Measurements from ENCODE around the gene ULK4.

ULK4 gene

DNA sequence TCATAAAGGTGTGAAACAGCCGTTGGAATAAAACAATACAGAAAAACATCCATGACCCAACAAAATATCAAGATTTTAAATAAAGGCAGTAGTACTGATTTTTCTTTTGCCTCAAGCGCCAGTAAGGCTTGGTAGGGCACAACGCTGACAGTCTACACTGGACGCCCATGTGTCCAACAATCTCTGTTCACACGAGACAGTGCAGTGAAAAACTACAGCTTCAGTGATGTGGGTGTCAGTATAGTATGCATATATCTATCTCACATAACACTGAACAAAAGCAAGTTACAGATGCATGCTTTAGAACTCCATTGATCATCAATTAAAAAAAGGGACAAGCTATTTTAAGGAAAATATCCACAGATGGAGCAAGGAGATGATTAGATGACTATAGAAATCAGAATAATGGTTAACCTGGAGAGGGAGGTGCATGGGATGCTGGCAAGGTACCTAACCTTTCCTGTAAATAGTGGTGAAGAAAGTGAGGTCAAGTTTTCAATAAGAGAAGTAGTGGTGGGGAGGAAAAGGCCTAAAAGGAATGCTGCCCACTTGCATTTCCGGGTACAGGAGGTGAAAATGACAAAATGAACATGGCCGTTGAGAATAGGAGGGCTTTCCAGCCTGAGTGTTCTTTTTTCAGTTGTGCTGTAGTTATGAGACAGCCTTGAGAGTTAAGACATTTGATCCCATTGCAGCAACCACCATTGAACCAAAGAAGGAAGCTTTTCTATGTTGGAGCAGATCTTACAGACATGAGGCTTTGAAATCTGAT lies 719.9 kb downstream of the ULK4 start:
- DNase-seq = no peak

DNA sequence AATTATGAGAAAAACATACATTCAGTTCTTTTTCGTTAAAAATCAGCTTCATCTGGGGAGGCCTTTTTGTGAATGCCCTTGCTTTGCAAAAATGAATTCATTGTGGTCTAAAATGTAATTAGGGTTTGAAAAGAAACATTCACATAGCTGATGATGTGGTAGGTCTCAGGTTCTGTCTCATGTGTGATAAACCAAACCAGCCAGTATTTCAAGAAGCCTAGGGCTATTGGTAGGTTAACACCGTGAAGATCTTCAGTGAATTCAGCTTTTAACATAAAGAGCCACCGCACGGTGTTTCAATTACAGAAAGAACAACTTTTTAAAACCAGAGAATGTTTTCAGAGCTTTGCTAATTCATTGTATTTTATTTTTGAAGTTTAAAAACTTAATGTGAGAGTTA lies 720.7 kb downstream of the ULK4 start:
- no peak for DNase-seq

DNA sequence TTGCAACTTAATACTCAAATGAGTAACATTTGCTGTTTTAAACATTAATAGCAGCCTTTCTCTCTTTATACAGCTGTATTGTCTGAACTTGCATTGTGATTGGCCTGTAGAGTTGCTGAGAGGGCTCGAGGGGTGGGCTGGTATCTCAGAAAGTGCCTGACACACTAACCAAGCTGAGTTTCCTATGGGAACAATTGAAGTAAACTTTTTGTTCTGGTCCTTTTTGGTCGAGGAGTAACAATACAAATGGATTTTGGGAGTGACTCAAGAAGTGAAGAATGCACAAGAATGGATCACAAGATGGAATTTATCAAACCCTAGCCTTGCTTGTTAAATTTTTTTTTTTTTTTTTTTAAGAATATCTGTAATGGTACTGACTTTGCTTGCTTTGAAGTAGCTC lies 722.3 kb downstream of the ULK4 start:
- DNase-seq = no peak

DNA sequence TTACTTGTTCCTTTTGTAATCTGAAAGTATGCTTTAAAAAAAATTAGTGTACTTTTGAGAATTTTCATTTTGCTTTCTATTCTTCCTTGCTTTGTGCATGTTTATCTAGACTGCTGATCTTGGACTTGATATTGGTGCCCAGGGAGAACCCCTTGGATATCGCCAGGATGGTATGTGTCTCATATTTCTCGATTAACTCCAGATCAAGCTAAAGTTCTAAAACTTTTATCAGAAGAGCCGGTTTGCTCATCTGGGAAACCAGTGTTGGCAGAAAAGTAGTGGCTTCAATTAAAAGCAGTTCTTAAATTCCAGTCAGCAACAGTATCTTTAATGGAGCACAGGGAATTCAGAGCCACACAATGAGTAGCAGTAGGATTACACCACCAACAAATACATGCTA lies 724.0 kb downstream of the ULK4 start:
- DNase-seq = no peak

DNA sequence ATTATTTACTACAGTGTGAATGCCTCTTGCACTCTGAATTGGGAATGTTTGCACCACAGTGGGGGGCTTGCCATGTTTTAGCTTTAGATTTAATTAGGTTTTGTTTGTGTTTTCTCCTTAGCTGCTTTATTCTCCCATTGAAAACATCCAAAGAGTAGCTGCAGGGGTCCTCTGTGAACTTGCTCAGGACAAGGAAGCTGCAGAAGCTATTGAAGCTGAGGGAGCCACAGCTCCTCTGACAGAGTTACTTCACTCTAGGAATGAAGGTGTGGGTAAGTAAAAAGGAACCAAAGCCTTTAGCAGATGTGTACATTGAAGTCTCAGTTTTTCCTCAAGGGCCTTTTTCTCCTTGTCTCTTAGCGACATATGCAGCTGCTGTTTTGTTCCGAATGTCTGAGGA lies 725.7 kb downstream of the ULK4 start:
- DNase-seq = no peak

DNA sequence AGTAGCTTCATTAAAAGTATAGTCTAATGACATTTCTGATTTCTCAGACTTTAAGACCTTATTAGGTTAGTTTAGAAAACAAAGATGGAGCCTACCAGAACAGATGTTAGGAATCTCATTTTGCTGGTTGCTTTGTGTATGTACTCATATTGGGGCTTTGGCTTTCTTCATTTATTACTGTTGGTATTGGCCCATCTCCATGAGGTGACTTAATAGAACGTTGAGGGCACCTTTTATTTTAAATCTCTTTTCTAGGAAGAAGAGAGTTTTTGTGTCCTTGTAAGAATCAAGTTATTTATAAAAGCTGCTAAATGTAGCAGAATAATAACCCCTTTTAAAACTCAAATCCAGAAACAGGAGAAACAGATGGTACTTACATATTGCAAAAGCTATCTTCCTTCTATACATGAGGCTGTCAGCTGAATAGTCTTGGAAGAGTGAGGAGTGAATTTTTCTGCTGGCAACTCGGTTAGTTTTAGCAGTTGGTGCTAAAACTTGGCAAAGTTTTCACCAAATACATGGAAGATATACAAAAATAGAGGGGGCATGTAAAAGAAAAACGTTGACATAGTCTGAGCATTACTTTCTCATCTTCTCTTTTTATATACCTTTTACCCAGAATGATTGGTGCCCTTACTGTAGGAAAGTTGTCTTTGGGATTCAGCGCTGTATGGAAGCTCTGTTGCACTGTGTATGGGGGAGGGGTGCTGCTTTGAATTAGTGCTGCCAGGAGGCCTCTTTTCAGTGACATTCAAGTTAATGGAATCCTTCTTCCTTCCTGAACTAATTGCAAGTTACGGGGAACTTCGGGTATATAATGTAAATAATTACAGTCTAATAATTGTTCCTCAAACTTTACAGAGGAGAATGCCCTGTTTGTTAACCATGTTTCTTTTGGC lies 726.8 kb downstream of the ULK4 start:
- DNase-seq = no peak

DNA sequence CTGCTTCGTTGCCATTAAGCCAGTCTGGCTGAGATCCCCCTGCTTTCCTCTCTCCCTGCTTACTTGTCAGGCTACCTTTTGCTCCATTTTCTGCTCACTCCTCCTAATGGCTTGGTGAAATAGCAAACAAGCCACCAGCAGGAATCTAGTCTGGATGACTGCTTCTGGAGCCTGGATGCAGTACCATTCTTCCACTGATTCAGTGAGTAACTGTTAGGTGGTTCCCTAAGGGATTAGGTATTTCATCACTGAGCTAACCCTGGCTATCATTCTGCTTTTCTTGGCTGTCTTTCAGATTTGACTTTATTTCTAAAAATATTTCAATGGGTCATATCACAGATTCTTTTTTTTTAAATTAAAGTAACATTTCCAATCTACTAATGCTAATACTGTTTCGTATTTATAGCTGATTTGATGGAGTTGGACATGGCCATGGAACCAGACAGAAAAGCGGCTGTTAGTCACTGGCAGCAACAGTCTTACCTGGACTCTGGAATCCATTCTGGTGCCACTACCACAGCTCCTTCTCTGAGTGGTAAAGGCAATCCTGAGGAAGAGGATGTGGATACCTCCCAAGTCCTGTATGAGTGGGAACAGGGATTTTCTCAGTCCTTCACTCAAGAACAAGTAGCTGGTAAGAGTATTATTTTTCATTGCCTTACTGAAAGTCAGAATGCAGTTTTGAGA lies 737.6 kb downstream of the ULK4 start:
- DNase-seq = no peak

DNA sequence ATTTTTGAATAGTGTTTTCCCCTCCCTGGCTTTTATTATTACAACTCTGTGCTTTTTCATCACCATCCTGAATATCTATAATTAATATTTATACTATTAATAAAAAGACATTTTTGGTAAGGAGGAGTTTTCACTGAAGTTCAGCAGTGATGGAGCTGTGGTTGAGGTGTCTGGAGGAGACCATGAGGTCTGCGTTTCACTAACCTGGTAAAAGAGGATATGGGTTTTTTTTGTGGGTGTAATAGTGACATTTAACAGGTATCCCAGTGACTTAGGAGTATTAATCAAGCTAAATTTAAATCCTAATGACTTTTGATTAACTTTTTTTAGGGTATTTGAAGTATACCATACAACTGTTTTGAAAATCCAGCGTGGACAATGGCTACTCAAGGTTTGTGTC lies 738.2 kb downstream of the ULK4 start:
- DNase-seq = no peak

DNA sequence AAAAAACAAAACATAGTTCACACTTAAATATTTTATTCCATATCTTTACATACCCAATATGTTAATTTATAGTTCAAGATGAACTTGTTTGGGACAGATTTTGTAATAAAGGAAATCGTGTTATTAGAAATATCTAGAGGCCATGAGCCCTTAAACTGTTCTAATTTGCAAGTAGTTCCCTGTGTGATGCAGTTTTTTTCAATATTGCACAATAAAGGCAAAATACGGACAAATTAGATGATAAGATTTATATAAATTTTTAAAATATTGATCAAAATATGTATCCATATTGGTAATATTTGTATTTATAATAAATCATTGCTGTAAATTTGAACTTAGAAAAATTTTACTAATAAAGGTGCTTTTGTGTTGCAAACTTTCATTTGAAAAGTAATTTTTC lies 738.8 kb downstream of the ULK4 start:
- DNase-seq = no peak

DNA sequence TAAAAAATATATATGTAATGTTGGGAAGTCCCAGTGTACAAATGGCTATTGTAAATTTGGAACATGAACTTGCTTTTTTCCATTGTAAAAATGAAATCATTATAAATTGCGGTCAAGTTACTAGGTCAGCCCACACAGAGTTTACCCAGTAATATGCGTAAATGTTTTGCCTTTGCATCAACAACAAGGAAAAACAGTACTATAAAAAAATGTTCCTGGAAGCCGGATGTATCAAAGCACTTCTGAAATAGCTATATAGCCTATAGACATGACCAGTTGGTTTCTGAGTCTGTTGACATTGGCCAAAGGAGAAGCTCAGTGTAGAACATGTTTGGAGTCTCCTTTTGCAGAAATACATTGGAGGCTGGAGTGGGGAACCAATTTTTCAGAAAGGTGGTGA lies 739.4 kb downstream of the ULK4 start:
- DNase-seq = no peak

DNA sequence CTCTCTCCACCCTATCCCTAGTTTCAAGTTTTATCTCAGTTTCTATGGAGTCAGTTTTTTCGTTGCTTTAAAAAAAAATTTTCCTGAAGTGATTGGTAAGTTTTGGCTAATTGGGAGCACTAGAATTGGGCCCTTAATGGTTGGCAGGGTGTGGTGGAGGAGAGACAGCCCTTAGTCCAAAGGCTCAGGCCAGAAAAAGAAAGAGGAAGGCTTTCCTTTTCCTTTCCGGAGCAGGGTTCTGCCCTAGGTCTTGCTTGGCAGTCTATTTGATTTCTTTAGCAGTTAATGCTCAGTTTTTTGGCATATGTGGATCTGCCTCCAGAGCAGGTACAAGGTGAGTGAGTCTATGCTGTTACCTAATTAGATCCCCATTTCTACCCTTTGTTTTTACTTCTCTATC lies 739.9 kb downstream of the ULK4 start:
- DNase-seq = no peak

DNA sequence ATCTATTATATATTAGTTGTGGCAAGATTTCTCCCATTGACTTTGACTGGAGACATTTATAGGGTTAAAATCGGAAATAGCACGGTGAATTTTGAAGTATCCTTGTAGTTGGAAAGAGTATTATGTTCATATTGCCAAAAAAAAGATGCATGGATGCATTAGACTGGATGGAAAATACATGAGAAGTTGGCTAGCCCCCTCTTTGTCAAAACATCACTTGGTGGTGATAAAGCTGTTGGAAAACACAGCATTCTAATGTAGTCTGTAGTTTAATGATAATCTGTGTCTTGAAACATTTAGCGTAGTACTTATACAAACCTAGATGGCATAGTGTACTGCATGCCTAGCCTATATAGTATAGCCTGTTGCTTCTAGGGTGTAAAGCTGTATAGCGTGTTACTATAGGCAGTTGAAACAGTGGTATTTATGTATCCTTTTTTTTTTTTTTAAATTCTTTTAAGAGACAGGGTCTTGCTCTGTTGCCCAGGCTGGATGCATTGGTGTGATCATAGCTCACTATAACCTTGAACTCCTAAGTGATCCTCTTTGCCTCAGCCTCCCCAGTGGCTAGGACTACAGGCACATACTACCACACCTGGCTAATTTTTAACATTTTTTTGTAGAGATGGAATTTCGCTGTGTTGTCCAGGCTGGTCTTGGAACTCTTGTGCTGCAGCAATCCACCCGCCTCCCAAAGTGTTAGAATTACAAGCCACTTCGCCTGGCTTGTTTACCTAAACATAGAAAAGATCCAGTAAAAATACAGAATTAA lies 740.8 kb downstream of the ULK4 start:
- DNase-seq = no peak

DNA sequence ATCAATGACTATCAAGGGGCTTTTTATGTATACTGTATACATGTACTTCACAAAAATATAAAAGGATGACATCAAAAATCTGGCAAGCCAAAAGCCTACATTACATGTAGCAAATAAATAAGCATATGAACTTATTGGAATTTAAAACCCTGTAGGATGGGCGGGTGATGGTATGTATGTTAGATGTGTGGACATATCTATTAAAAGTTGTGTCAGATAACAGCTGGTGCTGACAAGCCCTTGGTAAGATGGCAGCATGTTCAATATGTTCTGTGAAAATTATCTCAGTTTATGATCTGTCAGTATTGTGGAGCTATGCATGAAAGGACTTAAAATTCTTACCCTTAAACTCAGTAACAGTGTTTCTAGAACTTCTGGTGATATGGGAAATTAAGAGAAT lies 742.5 kb downstream of the ULK4 start:
- DNase-seq = no peak

DNA sequence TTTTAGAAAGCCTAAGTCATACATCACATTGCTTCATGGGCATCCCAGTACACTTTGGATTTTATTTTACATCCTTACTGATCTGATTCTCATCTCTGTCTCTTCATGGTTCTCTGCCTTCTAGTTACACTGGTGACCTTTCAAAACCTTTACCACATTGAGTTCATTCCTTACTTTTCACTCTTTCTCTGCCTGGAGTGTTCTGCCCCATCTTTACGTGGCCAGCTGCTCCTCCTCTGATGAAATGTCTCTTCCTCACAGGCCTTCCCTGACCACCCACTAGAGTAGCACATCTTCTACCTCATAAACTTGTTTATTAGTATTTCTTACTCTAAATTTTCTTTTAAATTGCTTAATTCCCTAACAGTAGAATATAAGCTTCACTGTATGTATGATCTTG lies 744.9 kb downstream of the ULK4 start:
- DNase-seq = no peak

DNA sequence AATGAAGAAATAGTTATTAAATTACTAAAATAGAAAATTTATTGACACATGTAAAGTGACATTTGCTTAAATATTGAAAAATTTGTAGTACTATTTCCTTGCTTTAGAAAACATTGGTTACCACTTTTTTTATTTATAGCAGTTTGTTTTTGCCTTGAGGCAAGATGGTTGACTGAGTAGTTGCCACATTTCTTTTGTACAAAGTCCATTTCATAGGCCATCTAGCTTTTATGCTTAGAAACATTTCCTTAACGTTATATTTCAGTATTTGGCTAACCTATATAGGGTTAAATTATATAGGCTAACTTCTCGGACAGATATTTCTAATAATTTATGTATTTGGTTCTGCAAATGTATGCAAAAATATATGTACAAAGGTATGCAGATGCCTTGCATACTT lies 745.5 kb downstream of the ULK4 start:
- DNase-seq = no peak

DNA sequence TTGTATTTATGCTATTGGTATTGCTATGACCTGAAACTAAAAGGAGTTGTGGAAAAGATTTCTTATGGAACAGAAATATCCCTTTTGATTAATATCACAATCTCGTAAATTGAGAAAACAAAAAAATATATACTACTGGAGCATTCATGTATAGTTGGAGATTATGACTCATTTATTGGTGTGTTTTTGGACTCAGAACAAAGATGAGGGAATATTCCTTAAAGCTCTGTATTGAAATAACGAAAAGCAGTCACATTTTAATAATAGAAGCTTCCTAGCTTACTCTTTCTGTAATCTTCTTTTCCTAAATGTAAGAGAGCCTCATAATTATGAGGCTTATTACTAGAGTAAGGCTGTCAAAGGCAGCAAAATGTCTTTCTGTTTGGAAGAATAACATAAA lies 748.3 kb downstream of the ULK4 start:
- DNase-seq = no peak

DNA sequence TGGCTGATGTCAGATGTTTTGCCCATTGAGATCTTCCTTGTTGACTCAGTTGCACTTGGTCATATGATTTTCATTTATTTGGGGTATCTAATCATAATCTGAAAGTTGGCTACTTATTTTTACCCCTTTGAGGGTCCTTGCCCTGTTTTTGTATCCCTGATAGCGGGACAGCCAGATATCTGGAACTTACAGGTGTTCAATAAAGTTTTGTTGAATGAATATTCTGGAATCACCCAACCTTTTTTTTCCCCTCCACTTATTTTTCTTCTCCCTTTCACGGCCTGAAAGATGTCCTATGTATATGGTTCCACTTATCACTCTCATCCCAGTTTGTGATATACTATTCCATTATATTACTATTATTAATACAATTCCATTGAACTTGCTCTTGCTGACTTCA lies 749.8 kb downstream of the ULK4 start:
- DNase-seq = no peak

DNA sequence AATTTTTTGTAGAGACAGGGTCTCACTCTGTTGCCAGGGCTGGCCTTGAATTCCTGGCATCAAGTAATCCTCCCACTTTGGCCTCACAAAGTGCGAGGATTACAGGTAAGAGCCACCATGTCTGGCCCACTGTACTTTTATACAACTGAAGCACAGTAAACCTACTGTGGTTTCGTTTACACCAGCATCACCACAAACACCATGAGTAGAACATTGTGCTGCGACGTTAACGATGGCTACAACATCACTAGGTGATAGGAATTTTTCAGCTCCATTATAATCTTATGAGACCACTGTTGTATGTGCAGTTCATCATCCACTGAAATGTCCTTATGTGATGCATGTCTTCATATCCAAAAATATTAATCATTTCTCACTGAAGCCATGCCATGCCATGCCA lies 750.9 kb downstream of the ULK4 start:
- DNase-seq = no peak

DNA sequence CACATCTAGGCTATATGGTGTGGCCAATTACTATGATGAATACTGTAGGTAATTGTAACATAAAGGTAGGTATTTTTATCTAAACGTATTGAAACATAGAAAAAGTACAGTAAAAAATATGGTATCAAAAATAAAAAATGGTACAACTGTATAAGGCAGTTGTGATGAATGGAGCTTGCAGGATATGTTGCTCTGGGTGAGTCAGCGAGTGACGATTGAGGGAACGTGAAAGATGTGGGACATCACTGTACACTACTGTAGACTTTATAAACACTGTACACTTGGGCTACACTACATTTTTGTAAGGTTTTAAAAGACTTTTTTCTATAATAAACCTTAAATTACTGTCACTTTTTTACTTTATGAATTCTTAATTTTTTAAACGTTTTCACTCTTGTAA lies 752.3 kb downstream of the ULK4 start:
- no peak for DNase-seq

DNA sequence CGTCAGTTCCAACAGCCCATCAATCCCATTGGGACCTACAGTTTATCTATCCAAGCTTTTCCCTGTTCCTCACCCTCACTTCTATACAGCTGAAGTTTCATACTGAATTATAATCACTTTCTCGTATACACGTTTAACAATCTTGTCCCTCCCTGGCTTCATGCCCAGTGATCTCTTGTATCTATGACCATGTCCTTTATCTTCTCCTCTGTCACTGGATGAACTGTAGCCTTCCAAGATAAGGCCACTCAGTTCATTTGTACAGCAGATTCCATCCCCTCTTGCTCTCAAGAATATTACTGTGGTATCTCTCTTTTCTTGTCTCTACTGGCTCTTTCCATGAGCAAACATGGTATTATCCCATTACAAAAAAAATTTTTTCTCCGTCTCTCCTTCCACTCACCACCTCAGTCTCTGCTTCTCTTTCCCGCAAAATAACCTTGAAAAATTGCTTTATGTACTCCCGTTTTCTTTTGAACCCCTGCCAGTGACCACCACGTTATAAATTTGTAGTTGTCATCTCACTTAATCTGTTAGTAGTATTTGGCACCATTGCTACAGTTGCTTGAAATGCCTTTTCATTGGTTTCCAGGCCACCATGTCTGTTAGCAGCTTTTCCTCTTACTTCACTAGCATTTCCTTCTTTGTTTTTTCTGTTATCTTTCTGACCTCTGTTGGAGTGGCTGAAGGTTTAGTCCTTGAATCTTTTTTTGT lies 753.2 kb downstream of the ULK4 start:
- DNase-seq = no peak

DNA sequence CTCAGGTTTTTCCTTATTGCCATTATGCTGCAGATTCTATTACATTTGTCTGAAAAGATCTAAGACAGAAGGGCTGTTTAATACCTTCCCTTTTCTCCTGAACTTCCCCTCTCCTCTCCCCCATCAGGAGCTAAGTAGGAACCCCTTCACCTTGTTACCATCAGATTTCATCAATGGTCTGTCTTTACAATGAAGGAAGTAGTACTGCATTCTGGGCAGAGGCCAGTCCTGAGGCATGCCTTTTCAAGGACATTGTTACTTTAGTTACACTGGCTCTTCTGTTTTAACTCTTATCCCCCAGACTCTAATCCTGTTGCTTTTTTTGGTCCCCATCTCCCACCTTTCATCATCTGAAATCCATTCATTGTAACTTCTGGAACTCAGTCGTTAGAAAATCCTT lies 754.5 kb downstream of the ULK4 start:
- DNase-seq = no peak

DNA sequence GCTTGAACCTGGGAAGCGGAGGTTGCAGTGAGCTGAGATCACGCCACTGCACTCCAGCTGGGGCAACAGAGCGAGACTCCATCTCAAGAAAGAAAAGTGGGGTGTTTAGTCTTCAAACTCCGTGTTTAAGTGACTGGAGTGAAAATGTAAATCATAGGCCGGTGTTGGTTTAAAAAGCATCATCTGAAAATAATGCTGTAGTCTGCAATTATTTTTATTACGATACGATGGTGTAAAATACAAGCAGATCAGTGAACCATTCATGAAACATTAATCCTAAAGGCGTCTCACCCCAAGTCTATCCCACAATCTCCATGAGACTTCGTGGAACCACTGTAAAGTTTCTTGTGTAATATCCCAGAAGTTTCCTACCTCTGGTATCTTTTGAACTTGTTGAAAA lies 756.3 kb downstream of the ULK4 start:
- no peak for DNase-seq

Measured in NCI-H1930 (cell line).